Umbilical cord (tissue), 2 donors: ENCODE data around the gene EMX2. TPM values are rescaled to one million over a fixed set of nuclear protein-coding genes. Genes with fewer than 3 reads are reported as not detected.
"Not testable (repeated sequence)": the region's sequence is repeated elsewhere in the genome, so short reads cannot be mapped to it uniquely, and the experiment has no call there.

Experiments used
- DNase-seq: peaks from one replicate; pipeline ENCODE4 v3.0.0-alpha.2; 2015; ENCODE audit warnings: low spot score
- total RNA-seq: library from RNA; depleted of rRNA; stranded (reverse); fragments of >200 nt; gene quantifications from one replicate; pipeline ENCODE4 v1.2.3, GENCODE V29; 2014; ENCODE audit warnings: low replicate concordance; ENCODE audit not compliant: insufficient read depth

The EMX2 gene
- total RNA-seq = 25.3 TPM

GRCh38 chr10:117542706-117543224 lies at the start of gene EMX2:
Gene EMX2, plus strand, starts transcription at chr10:117542746. Its CDS starts 522 bp downstream, at chr10:117543268.
- no peak for DNase-seq

GRCh38 chr10:117496031-117496430 lies 46.5 kb upstream of the EMX2 start:
- no peak for DNase-seq

- peak; percentile 90 for DNase-seq
Measured at GRCh38 chr10:117496616-117497028, 45.9 kb upstream of the EMX2 start.

GRCh38 chr10:117497736-117498135 lies 44.8 kb upstream of the EMX2 start:
- DNase-seq = no peak

GRCh38 chr10:117499248-117500105 lies 43.1 kb upstream of the EMX2 start:
- no peak for DNase-seq

GRCh38 chr10:117500456-117500855 lies 42.1 kb upstream of the EMX2 start:
- no peak for DNase-seq

GRCh38 chr10:117501460-117502035 lies 41.0 kb upstream of the EMX2 start:
- DNase-seq = no peak

GRCh38 chr10:117502421-117503243 lies 39.9 kb upstream of the EMX2 start:
- DNase-seq = no peak

- DNase-seq = no peak
Measured at GRCh38 chr10:117503244-117504205, 39.0 kb upstream of the EMX2 start.

GRCh38 chr10:117504562-117504961 lies 38.0 kb upstream of the EMX2 start:
- DNase-seq = no peak

GRCh38 chr10:117507081-117507480 lies 35.5 kb upstream of the EMX2 start:
- not testable (repeated sequence) for DNase-seq

- no peak for DNase-seq
Measured at GRCh38 chr10:117509573-117509972, 33.0 kb upstream of the EMX2 start.

GRCh38 chr10:117511601-117512390 lies 30.8 kb upstream of the EMX2 start:
- DNase-seq = no peak

GRCh38 chr10:117514971-117515370 lies 27.6 kb upstream of the EMX2 start:
- DNase-seq = no peak

- no peak for DNase-seq
Measured at GRCh38 chr10:117516681-117517080, 25.9 kb upstream of the EMX2 start.

- no peak for DNase-seq
Measured at GRCh38 chr10:117518246-117518645, 24.3 kb upstream of the EMX2 start.

- DNase-seq = no peak
Measured at GRCh38 chr10:117519286-117519685, 23.3 kb upstream of the EMX2 start.

GRCh38 chr10:117519879-117520278 lies 22.7 kb upstream of the EMX2 start:
- no peak for DNase-seq

- no peak for DNase-seq
Measured at GRCh38 chr10:117530791-117531190, 11.8 kb upstream of the EMX2 start.
